ENCODE measurements around the gene GNA12.

DNA sequence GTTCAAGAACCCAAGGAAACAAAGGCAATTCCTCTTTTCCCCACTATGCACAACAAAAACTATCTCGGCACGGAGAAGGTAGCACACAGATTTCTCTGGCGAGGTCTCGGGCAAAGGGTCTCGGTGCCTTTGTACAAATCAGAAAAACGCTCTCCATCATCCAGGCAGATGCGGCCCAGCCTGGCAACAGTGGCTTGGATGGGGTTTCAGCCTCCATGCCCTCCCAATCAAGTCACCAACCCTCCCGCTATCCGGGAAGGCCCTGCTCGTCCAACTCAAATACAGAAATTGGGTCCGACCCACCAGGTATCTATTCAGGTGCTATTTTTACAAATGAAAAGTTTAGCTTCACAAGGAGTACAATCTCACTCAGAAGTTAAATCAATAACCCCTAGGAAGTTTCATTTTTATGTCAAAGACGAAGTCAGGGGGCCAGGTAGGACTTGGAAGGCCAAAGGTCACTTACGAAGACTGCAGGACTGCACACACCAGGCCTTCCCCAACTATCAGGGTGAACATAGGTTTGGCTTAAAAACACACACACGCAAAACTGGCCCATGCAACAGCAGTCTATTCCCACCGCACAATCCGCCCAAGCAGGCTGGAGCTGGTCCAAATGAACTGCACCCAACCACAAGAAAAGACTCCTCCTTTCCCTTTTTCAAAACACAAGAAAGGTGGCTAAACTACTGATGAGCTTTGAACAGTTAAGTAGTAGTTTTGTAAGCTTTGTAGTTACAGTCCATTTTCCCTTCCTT is 43.0 kb downstream of the GNA12 start:
- TF ChIP-seq, protein P1, sequence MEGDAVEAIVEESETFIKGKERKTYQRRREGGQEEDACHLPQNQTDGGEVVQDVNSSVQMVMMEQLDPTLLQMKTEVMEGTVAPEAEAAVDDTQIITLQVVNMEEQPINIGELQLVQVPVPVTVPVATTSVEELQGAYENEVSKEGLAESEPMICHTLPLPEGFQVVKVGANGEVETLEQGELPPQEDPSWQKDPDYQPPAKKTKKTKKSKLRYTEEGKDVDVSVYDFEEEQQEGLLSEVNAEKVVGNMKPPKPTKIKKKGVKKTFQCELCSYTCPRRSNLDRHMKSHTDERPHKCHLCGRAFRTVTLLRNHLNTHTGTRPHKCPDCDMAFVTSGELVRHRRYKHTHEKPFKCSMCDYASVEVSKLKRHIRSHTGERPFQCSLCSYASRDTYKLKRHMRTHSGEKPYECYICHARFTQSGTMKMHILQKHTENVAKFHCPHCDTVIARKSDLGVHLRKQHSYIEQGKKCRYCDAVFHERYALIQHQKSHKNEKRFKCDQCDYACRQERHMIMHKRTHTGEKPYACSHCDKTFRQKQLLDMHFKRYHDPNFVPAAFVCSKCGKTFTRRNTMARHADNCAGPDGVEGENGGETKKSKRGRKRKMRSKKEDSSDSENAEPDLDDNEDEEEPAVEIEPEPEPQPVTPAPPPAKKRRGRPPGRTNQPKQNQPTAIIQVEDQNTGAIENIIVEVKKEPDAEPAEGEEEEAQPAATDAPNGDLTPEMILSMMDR (optimal IDR thresholded peaks at IDR 0.05 in 1 of 3, IDR thresholded peaks at IDR 0.05 in 1 of 3, conservative IDR thresholded peaks at IDR 0.05 in 1 of 3; ENCODE audit: extremely low read depth in 1 of 3, insufficient read depth in 2 of 3, low read length in 3 of 3): no peak
- TF ChIP-seq EZH2 (IDR thresholded peaks at IDR 0.05; ENCODE audit: low read length): no peak

All from keratinocyte (primary cell).